ENCODE measurements around the gene FAM193A.

The FAM193A gene

GRCh38 chr4:2650276-2650675 lies 113.8 kb downstream of the FAM193A start:
- no peak for TF ChIP-seq CTCF (IDR thresholded peaks at IDR 0.05; ENCODE audit: insufficient read depth, low read length, poor library complexity, severe bottlenecking)
- Histone ChIP-seq H3K4me3 (replicated peaks; ENCODE audit: low read depth, low read length) (no peak overlapping the region), H3K27me3 (replicated peaks; ENCODE audit: control insufficient read depth, insufficient read depth, low read length) (no peaks in the 10 kb centered on the region), H3K36me3 (ENCODE audit: control insufficient read depth, insufficient read depth, low read length) (peaks cover 26% of the 10 kb centered on the region)
- DNase-seq (ENCODE audit: extremely low read depth, insufficient read length), result no peak

- peaks cover 23% of the 10 kb centered on the region for H3K36me3 ChIP-seq (ENCODE audit: control insufficient read depth, insufficient read depth, low read length)
- no peaks in the 10 kb centered on the region for H3K27me3 ChIP-seq (replicated peaks; ENCODE audit: control insufficient read depth, insufficient read depth, low read length)
- DNase-seq (ENCODE audit: extremely low read depth, insufficient read length), result no peak
- no peak for TF ChIP-seq CTCF (IDR thresholded peaks at IDR 0.05; ENCODE audit: insufficient read depth, low read length, poor library complexity, severe bottlenecking)
- H3K4me3 ChIP-seq (replicated peaks; ENCODE audit: low read depth, low read length), result no peak overlapping the region
These were observed 115.1 kb downstream of the FAM193A start for GRCh38 chr4:2651546-2651945.

- no peak for DNase-seq (ENCODE audit: extremely low read depth, insufficient read length)
- H3K36me3 ChIP-seq (ENCODE audit: control insufficient read depth, insufficient read depth, low read length), result peaks cover 20% of the 10 kb centered on the region
- H3K4me3 ChIP-seq (replicated peaks; ENCODE audit: low read depth, low read length), result no peak overlapping the region
- TF ChIP-seq CTCF (IDR thresholded peaks at IDR 0.05; ENCODE audit: insufficient read depth, low read length, poor library complexity, severe bottlenecking), result no peak
- H3K27me3 ChIP-seq (replicated peaks; ENCODE audit: control insufficient read depth, insufficient read depth, low read length), result no peaks in the 10 kb centered on the region
These were observed 115.6 kb downstream of the FAM193A start for GRCh38 chr4:2651998-2652397.

DNA sequence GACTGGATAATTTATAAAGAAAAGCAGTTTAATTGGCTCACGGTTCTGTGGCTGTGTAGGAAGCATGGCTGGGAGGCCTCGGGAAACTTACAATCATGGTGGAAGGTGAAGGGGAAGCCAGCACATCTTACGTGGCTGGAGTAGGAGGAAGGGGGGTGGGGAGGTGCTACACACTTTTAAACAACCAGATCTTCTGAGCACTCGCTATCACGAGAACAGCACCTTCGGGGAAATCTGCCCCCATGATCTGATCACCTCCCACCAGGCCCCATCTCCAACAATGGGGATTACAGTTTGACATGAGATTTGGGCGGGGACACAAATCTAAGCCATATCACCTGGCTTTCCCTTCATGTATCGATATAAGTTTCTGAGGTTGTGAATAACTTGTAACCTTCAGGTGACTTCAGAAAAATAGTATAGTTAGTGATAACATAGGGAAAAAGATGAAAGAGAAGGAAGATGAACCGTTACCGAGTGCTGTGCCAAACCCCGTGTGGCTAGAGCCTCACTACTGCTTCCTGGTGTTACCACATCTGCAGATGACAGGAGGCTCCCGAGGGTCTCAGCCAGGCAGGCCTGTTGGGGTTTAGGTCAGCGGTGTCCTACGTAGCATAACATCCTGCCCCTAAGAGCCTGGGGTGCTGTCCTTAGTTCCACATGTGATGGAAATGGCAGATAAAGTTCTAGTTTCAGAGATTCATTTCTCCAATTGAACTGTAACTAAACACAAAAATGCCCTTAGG lies 116.1 kb downstream of the FAM193A start:
- H3K4me3 ChIP-seq (replicated peaks; ENCODE audit: low read depth, low read length), result no peak overlapping the region
- no peak for TF ChIP-seq CTCF (IDR thresholded peaks at IDR 0.05; ENCODE audit: insufficient read depth, low read length, poor library complexity, severe bottlenecking)
- peaks cover 20% of the 10 kb centered on the region for H3K36me3 ChIP-seq (ENCODE audit: control insufficient read depth, insufficient read depth, low read length)
- DNase-seq (ENCODE audit: extremely low read depth, insufficient read length), result no peak
- H3K27me3 ChIP-seq (replicated peaks; ENCODE audit: control insufficient read depth, insufficient read depth, low read length), result no peaks in the 10 kb centered on the region

DNA sequence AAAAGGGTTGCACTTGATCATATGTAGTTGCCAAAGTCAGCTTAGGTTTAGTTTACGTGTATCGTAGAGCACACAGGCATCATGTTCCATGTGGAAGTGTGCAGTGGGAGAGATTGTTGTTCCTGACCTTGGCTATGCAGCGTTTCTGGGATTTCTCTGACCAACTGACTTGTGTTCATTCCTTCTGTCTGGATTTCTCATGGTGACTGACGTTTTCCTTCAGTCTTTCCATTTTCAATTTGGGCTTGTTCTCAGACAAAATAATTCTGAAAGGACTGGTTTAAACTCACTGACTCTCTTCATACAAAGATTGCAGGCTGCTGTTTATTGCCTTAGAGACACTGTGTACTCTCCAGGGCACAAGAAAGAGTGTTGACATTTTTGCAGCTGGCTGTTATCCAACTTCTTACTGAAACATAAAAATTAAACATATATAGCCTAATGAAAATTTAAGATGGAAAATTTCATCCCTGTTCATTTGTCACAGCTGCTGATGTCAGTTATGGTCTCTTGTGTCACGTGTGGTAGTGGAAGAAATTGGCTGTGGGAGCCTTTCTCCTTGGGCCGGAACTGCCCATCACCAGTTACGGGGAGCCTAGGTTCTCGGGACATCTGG lies 124.3 kb downstream of the FAM193A start:
- H3K36me3 ChIP-seq (ENCODE audit: control insufficient read depth, insufficient read depth, low read length), result peaks cover 18% of the 10 kb centered on the region
- H3K27me3 ChIP-seq (replicated peaks; ENCODE audit: control insufficient read depth, insufficient read depth, low read length), result no peaks in the 10 kb centered on the region
- H3K4me3 ChIP-seq (replicated peaks; ENCODE audit: low read depth, low read length), result no peak overlapping the region
- no peak for TF ChIP-seq CTCF (IDR thresholded peaks at IDR 0.05; ENCODE audit: insufficient read depth, low read length, poor library complexity, severe bottlenecking)
- DNase-seq (ENCODE audit: extremely low read depth, insufficient read length), result no peak
